Measurements from ENCODE around the gene ABCC2. TPM values are rescaled to one million over a fixed set of nuclear protein-coding genes. Genes with fewer than 3 reads are reported as not detected.

ABCC2 gene
- polyA plus RNA-seq, 1 donor from 2014 or later, result 2.0 TPM

- Histone ChIP-seq H4K20me1 (ENCODE audit: insufficient read depth) (no peaks in the 10 kb centered on the region), H3K9ac (ENCODE audit: low read length) (no peak overlapping the region), H3K79me2 (replicated peaks; ENCODE audit: insufficient read depth, low read length) (no peaks in the 10 kb centered on the region), H3K27ac (ENCODE audit: low read length) (no peak overlapping the region), H3K36me3 (ENCODE audit: insufficient read depth, low read length) (no peaks in the 10 kb centered on the region), H3K9me3 (ENCODE audit: low read length) (no peaks in the 10 kb centered on the region), H3K4me3 (ENCODE audit: low read length) (no peak overlapping the region), H3F3A (ENCODE audit: insufficient read depth, low read length, poor library complexity, severe bottlenecking) (no peaks in the 10 kb centered on the region), H3K4me2 (ENCODE audit: low read length) (no peak overlapping the region), H2AFZ (ENCODE audit: low read depth, low read length) (no peak overlapping the region), H3K27me3 (ENCODE audit: insufficient read depth, low read depth, low read length) (no peaks in the 10 kb centered on the region), H3K9me2 (ENCODE audit: insufficient read depth, low read length) (no peaks in the 10 kb centered on the region)
- no peak for TF ChIP-seq TAF1 (IDR thresholded peaks at IDR 0.05; ENCODE audit: low read depth)
- no peak for TF ChIP-seq RAD21 (conservative IDR thresholded peaks at IDR 0.05)
- TF ChIP-seq CTCF (IDR thresholded peaks at IDR 0.05; ENCODE audit: poor library complexity, severe bottlenecking), result no peak
- no peak for TF ChIP-seq SMC3 (conservative IDR thresholded peaks at IDR 0.05; ENCODE audit: poor library complexity)
- no peak for TF ChIP-seq EZH2 (IDR thresholded peaks at IDR 0.05; ENCODE audit: borderline replicate concordance, insufficient read depth, low read length, poor library complexity, severe bottlenecking)
Observed at GRCh38 chr10:99809481-99809880, 27.0 kb downstream of the ABCC2 start.

DNA sequence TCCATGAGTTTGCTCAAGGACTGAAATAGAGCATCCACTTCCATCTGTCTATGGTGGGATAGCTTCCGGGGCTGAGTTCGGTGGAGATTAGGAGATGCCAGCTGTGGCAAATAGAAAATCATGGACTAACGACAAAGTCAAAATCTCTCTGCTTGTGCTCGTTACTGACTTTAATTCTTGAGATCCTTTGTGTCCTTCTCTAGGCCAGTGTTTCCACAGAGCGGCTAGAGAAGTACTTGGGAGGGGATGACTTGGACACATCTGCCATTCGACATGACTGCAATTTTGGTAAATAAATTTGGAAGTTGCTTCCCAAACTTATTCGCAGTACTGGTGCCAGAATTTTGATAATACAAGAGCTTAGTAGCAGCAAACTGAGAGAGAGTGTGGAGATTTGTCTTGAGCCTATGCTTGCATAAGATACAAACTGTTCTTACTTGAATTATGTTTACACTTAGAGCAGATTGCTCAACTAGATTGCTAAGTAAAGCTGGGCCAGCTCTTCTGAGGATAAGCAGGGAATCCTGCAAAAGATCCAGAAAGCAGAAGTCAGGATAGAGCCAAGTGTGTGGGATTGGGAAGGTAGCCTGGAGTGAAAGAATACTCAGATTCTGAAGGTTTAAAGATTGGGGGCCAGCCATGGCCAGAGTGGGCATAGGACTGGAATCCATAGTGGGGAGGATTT lies 27.6 kb downstream of the ABCC2 start:
- no peak for TF ChIP-seq EZH2 (IDR thresholded peaks at IDR 0.05; ENCODE audit: borderline replicate concordance, insufficient read depth, low read length, poor library complexity, severe bottlenecking)
- TF ChIP-seq RAD21 (conservative IDR thresholded peaks at IDR 0.05), result no peak
- H3K9ac ChIP-seq (ENCODE audit: low read length), result no peak overlapping the region
- no peak overlapping the region for H3K27ac ChIP-seq (ENCODE audit: low read length)
- no peaks in the 10 kb centered on the region for H4K20me1 ChIP-seq (ENCODE audit: insufficient read depth)
- no peaks in the 10 kb centered on the region for H3K79me2 ChIP-seq (replicated peaks; ENCODE audit: insufficient read depth, low read length)
- no peaks in the 10 kb centered on the region for H3K9me2 ChIP-seq (ENCODE audit: insufficient read depth, low read length)
- H3K4me3 ChIP-seq (ENCODE audit: low read length), result no peak overlapping the region
- no peaks in the 10 kb centered on the region for H3K27me3 ChIP-seq (ENCODE audit: insufficient read depth, low read depth, low read length)
- H3K9me3 ChIP-seq (ENCODE audit: low read length), result no peaks in the 10 kb centered on the region
- H3K4me2 ChIP-seq (ENCODE audit: low read length), result no peak overlapping the region
- H2AFZ ChIP-seq (ENCODE audit: low read depth, low read length), result no peak overlapping the region
- H3K36me3 ChIP-seq (ENCODE audit: insufficient read depth, low read length), result no peaks in the 10 kb centered on the region
- H3F3A ChIP-seq (ENCODE audit: insufficient read depth, low read length, poor library complexity, severe bottlenecking), result no peaks in the 10 kb centered on the region

DNA sequence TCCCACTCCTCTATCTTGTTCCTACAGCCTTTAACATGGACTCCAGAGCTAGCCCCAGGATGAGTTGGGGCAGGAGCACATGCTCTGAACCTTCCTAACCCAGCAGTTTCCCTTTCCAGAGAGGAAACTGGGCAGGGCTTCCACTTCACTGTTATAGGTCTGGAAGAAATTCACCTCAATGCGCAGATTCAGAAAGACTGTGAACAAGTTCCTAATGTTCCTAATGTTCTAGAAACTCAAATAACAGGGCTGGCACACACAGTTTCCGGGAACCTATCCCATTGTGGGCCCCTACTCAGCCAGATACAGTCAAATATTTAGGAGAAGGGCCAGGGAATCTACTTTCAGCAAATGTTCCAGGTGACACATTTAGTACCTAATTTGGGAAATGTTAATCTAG lies 29.7 kb downstream of the ABCC2 start:
- Histone ChIP-seq H3K4me2 (ENCODE audit: low read length) (no peak overlapping the region), H2AFZ (ENCODE audit: low read depth, low read length) (no peak overlapping the region), H4K20me1 (ENCODE audit: insufficient read depth) (no peaks in the 10 kb centered on the region), H3F3A (ENCODE audit: insufficient read depth, low read length, poor library complexity, severe bottlenecking) (no peaks in the 10 kb centered on the region), H3K27me3 (ENCODE audit: insufficient read depth, low read depth, low read length) (no peaks in the 10 kb centered on the region), H3K4me3 (ENCODE audit: low read length) (no peak overlapping the region), H3K36me3 (ENCODE audit: insufficient read depth, low read length) (no peaks in the 10 kb centered on the region), H3K9me2 (ENCODE audit: insufficient read depth, low read length) (no peaks in the 10 kb centered on the region), H3K9me3 (ENCODE audit: low read length) (no peaks in the 10 kb centered on the region), H3K27ac (ENCODE audit: low read length) (no peak overlapping the region), H3K79me2 (replicated peaks; ENCODE audit: insufficient read depth, low read length) (no peaks in the 10 kb centered on the region), H3K9ac (ENCODE audit: low read length) (no peak overlapping the region)
- no peak for TF ChIP-seq SMC3 (conservative IDR thresholded peaks at IDR 0.05; ENCODE audit: poor library complexity)
- no peak for TF ChIP-seq MXI1 (conservative IDR thresholded peaks at IDR 0.05; ENCODE audit: poor library complexity, severe bottlenecking)
- no peak for TF ChIP-seq EZH2 (IDR thresholded peaks at IDR 0.05; ENCODE audit: borderline replicate concordance, insufficient read depth, low read length, poor library complexity, severe bottlenecking)
- TF ChIP-seq TAF1 (IDR thresholded peaks at IDR 0.05; ENCODE audit: low read depth), result no peak
- no peak for TF ChIP-seq RAD21 (conservative IDR thresholded peaks at IDR 0.05)
- no peak for TF ChIP-seq CTCF (IDR thresholded peaks at IDR 0.05; ENCODE audit: poor library complexity, severe bottlenecking)
- TF ChIP-seq POLR2AphosphoS5 (IDR thresholded peaks at IDR 0.05), result no peak
- TF ChIP-seq EP300 (conservative IDR thresholded peaks at IDR 0.05; ENCODE audit: poor library complexity, severe bottlenecking), result no peak
- TF ChIP-seq, protein P1, sequence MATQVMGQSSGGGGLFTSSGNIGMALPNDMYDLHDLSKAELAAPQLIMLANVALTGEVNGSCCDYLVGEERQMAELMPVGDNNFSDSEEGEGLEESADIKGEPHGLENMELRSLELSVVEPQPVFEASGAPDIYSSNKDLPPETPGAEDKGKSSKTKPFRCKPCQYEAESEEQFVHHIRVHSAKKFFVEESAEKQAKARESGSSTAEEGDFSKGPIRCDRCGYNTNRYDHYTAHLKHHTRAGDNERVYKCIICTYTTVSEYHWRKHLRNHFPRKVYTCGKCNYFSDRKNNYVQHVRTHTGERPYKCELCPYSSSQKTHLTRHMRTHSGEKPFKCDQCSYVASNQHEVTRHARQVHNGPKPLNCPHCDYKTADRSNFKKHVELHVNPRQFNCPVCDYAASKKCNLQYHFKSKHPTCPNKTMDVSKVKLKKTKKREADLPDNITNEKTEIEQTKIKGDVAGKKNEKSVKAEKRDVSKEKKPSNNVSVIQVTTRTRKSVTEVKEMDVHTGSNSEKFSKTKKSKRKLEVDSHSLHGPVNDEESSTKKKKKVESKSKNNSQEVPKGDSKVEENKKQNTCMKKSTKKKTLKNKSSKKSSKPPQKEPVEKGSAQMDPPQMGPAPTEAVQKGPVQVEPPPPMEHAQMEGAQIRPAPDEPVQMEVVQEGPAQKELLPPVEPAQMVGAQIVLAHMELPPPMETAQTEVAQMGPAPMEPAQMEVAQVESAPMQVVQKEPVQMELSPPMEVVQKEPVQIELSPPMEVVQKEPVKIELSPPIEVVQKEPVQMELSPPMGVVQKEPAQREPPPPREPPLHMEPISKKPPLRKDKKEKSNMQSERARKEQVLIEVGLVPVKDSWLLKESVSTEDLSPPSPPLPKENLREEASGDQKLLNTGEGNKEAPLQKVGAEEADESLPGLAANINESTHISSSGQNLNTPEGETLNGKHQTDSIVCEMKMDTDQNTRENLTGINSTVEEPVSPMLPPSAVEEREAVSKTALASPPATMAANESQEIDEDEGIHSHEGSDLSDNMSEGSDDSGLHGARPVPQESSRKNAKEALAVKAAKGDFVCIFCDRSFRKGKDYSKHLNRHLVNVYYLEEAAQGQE (IDR thresholded peaks at IDR 0.05; ENCODE audit: borderline replicate concordance), result no peak
